SJCRH30 (cell line): ENCODE data around the gene SVEP1. TPM values are rescaled to one million over a fixed set of nuclear protein-coding genes. Genes with fewer than 3 reads are reported as not detected.
A peak's percentile ranks its signal among the peaks of the same experiment; 100 is the strongest.
"Not testable (repeated sequence)": the region's sequence is repeated elsewhere in the genome, so short reads cannot be mapped to it uniquely, and the experiment has no call there.

Experiments
- DNase-seq, 2 experiments: peaks; one replicate each; pipeline ENCODE4 v3.0.0-alpha.2; 2015 to 2020
- H3K27ac ChIP-seq: fragments of 250-450 bp; sonication (Bioruptor Pico); 2 replicates; pipeline ENCODE4 v1.5.1; 2020; ENCODE audit warnings: mild to moderate bottlenecking, moderate library complexity
- H3K27me3 ChIP-seq: fragments of 250-450 bp; sonication (Bioruptor Pico); 2 replicates; pipeline ENCODE4 v1.5.1; 2020; ENCODE audit warnings: mild to moderate bottlenecking, moderate library complexity
- H3K36me3 ChIP-seq: fragments of 250-450 bp; sonication (Bioruptor Pico); 2 replicates; pipeline ENCODE4 v1.5.1; 2020; ENCODE audit warnings: mild to moderate bottlenecking, moderate library complexity
- H3K4me1 ChIP-seq: fragments of 250-450 bp; sonication (Bioruptor Pico); 2 replicates; pipeline ENCODE4 v1.5.1; 2020; ENCODE audit warnings: mild to moderate bottlenecking, moderate library complexity
- H3K4me3 ChIP-seq: fragments of 250-450 bp; sonication (Bioruptor Pico); 2 replicates; pipeline ENCODE4 v1.5.1; 2020; ENCODE audit warnings: mild to moderate bottlenecking, moderate library complexity
- H3K9me3 ChIP-seq: fragments of 250-450 bp; sonication (Bioruptor Pico); replicated peaks from 2 replicates; pipeline ENCODE4 v1.5.1; 2020; ENCODE audit warnings: mild to moderate bottlenecking, moderate library complexity
- total RNA-seq: library from RNA; depleted of rRNA; stranded (reverse); fragments of >200 nt; shearing (Covaris generic); gene quantifications from 2 replicates; pipeline ENCODE4 v1.2.3, GENCODE V29; 2014

The SVEP1 gene
- total RNA-seq, 1 experiment from 2014 or later: 0.18 TPM

- Histone ChIP-seq H3K9me3 (no peaks in the 10 kb centered on the region), H3K4me1 (no peaks in the 10 kb centered on the region), H3K27ac (no peak overlapping the region), H3K4me3 (no peak overlapping the region), H3K27me3 (no peaks in the 10 kb centered on the region), H3K36me3 (no peaks in the 10 kb centered on the region)
- DNase-seq: no peak
Measured at GRCh38 chr9:110371411-110372007, 208.0 kb downstream of the SVEP1 start.

GRCh38 chr9:110370315-110370714 is 209.2 kb downstream of the SVEP1 start:
- H3K9me3 ChIP-seq: no peaks in the 10 kb centered on the region
- H3K4me3 ChIP-seq: no peak overlapping the region
- H3K27ac ChIP-seq: no peak overlapping the region
- no peaks in the 10 kb centered on the region for H3K27me3 ChIP-seq
- H3K4me1 ChIP-seq: no peaks in the 10 kb centered on the region
- DNase-seq: no peak
- H3K36me3 ChIP-seq: no peaks in the 10 kb centered on the region

- Histone ChIP-seq H3K27me3 (no peaks in the 10 kb centered on the region), H3K36me3 (no peaks in the 10 kb centered on the region), H3K4me3 (no peak overlapping the region), H3K9me3 (no peaks in the 10 kb centered on the region), H3K27ac (no peak overlapping the region), H3K4me1 (no peaks in the 10 kb centered on the region)
- no peak for DNase-seq
Measured at GRCh38 chr9:110364451-110364850, 215.1 kb downstream of the SVEP1 start.

GRCh38 chr9:110358992-110359391 is 220.5 kb downstream of the SVEP1 start:
- H3K4me1 ChIP-seq, H3K4me3 ChIP-seq, H3K9me3 ChIP-seq, H3K27ac ChIP-seq, H3K27me3 ChIP-seq, DNase-seq, H3K36me3 ChIP-seq: not testable (repeated sequence)

GRCh38 chr9:110357505-110357904 is 222.0 kb downstream of the SVEP1 start:
- Histone ChIP-seq H3K4me1 (no peaks in the 10 kb centered on the region), H3K36me3 (no peaks in the 10 kb centered on the region), H3K9me3 (no peaks in the 10 kb centered on the region), H3K27me3 (no peaks in the 10 kb centered on the region), H3K27ac (no peak overlapping the region), H3K4me3 (no peak overlapping the region)
- no peak for DNase-seq

GRCh38 chr9:110356639-110357395 is 222.7 kb downstream of the SVEP1 start:
- Histone ChIP-seq H3K4me3 (no peak overlapping the region), H3K36me3 (no peaks in the 10 kb centered on the region), H3K27me3 (no peaks in the 10 kb centered on the region), H3K27ac (no peak overlapping the region), H3K9me3 (no peaks in the 10 kb centered on the region), H3K4me1 (no peaks in the 10 kb centered on the region)
- no peak for DNase-seq

- Histone ChIP-seq H3K4me3 (no peak overlapping the region), H3K27me3 (no peaks in the 10 kb centered on the region), H3K9me3 (no peaks in the 10 kb centered on the region), H3K27ac (no peak overlapping the region), H3K4me1 (no peaks in the 10 kb centered on the region), H3K36me3 (no peaks in the 10 kb centered on the region)
- DNase-seq: no peak
Measured at GRCh38 chr9:110355911-110356310, 223.6 kb downstream of the SVEP1 start.

- Histone ChIP-seq H3K9me3 (no peaks in the 10 kb centered on the region), H3K4me3 (no peak overlapping the region), H3K27ac (no peak overlapping the region), H3K36me3 (no peaks in the 10 kb centered on the region), H3K27me3 (no peaks in the 10 kb centered on the region), H3K4me1 (no peaks in the 10 kb centered on the region)
- DNase-seq: no peak
Measured at GRCh38 chr9:110351009-110351467, 228.5 kb downstream of the SVEP1 start.

- H3K4me1 ChIP-seq: no peaks in the 10 kb centered on the region
- no peak overlapping the region for H3K4me3 ChIP-seq
- no peaks in the 10 kb centered on the region for H3K36me3 ChIP-seq
Measured at GRCh38 chr9:110346325-110346724, 233.2 kb downstream of the SVEP1 start.

GRCh38 chr9:110344821-110345220 is 234.7 kb downstream of the SVEP1 start:
- no peak for DNase-seq
- no peak overlapping the region for H3K27ac ChIP-seq
- no peaks in the 10 kb centered on the region for H3K9me3 ChIP-seq
- H3K36me3 ChIP-seq: no peaks in the 10 kb centered on the region
- H3K4me3 ChIP-seq: no peak overlapping the region
- H3K4me1 ChIP-seq: no peaks in the 10 kb centered on the region
- H3K27me3 ChIP-seq: no peaks in the 10 kb centered on the region

More at GRCh38 chr9:110346325-110346724, 233.2 kb downstream of the SVEP1 start:
- no peak for DNase-seq
- no peaks in the 10 kb centered on the region for H3K9me3 ChIP-seq
- no peak overlapping the region for H3K27ac ChIP-seq
- no peaks in the 10 kb centered on the region for H3K27me3 ChIP-seq

GRCh38 chr9:110343551-110343950 is 236.0 kb downstream of the SVEP1 start:
- Histone ChIP-seq H3K9me3 (no peaks in the 10 kb centered on the region), H3K27me3 (no peaks in the 10 kb centered on the region), H3K27ac (no peak overlapping the region), H3K36me3 (no peaks in the 10 kb centered on the region), H3K4me1 (no peaks in the 10 kb centered on the region), H3K4me3 (no peak overlapping the region)
- no peak for DNase-seq

- no peaks in the 10 kb centered on the region for H3K36me3 ChIP-seq
- no peak overlapping the region for H3K4me3 ChIP-seq
- peak in 1 of 2 experiments; percentile 22 for DNase-seq
- no peaks in the 10 kb centered on the region for H3K9me3 ChIP-seq
- H3K27ac ChIP-seq: no peak overlapping the region
- H3K4me1 ChIP-seq: no peaks in the 10 kb centered on the region
- no peaks in the 10 kb centered on the region for H3K27me3 ChIP-seq
Measured at GRCh38 chr9:110340306-110340705, 239.2 kb downstream of the SVEP1 start.

- Histone ChIP-seq H3K4me1 (no peaks in the 10 kb centered on the region), H3K9me3 (no peaks in the 10 kb centered on the region; the same call in 1 of the 2 replicates)
Measured at GRCh38 chr9:110338143-110338542, 241.4 kb downstream of the SVEP1 start.

GRCh38 chr9:110337727-110338126 is 241.8 kb downstream of the SVEP1 start, which contains the start of gene TXNDC8:
Gene TXNDC8 (minus strand): TSS chr9:110337863.
- no peak within 1 kb of the TSS for H3K4me3 ChIP-seq
- DNase-seq: no peak
- H3K9me3 ChIP-seq: no peaks in the 10 kb centered on the region; the same call in 1 of the 2 replicates
- H3K36me3 ChIP-seq: no peaks in the 10 kb centered on the region
- no peak within 1 kb of the TSS for H3K27ac ChIP-seq
- H3K27me3 ChIP-seq: no peaks in the 10 kb centered on the region
- H3K4me1 ChIP-seq: no peaks in the 10 kb centered on the region

More at GRCh38 chr9:110338143-110338542, 241.4 kb downstream of the SVEP1 start:
- no peak for DNase-seq
- Histone ChIP-seq H3K4me3 (no peak overlapping the region), H3K36me3 (no peaks in the 10 kb centered on the region), H3K27ac (no peak overlapping the region), H3K27me3 (no peaks in the 10 kb centered on the region)

GRCh38 chr9:110336363-110336762 is 243.2 kb downstream of the SVEP1 start:
- no peaks in the 10 kb centered on the region for H3K27me3 ChIP-seq
- no peak for DNase-seq

More at GRCh38 chr9:110336363-110336762, 243.2 kb downstream of the SVEP1 start:
- H3K9me3 ChIP-seq: no peaks in the 10 kb centered on the region; the same call in 1 of the 2 replicates
- no peaks in the 10 kb centered on the region for H3K4me1 ChIP-seq
- no peaks in the 10 kb centered on the region for H3K36me3 ChIP-seq
- no peak overlapping the region for H3K4me3 ChIP-seq
- no peak overlapping the region for H3K27ac ChIP-seq
